Measurements from ENCODE around the gene LRTM2.

- TF ChIP-seq, protein P1, sequence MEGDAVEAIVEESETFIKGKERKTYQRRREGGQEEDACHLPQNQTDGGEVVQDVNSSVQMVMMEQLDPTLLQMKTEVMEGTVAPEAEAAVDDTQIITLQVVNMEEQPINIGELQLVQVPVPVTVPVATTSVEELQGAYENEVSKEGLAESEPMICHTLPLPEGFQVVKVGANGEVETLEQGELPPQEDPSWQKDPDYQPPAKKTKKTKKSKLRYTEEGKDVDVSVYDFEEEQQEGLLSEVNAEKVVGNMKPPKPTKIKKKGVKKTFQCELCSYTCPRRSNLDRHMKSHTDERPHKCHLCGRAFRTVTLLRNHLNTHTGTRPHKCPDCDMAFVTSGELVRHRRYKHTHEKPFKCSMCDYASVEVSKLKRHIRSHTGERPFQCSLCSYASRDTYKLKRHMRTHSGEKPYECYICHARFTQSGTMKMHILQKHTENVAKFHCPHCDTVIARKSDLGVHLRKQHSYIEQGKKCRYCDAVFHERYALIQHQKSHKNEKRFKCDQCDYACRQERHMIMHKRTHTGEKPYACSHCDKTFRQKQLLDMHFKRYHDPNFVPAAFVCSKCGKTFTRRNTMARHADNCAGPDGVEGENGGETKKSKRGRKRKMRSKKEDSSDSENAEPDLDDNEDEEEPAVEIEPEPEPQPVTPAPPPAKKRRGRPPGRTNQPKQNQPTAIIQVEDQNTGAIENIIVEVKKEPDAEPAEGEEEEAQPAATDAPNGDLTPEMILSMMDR (IDR thresholded peaks at IDR 0.05) = no peak
- TF ChIP-seq POLR2A (IDR thresholded peaks at IDR 0.05) = no peak
Observed at GRCh38 chr12:1827826-1828805, 7.8 kb downstream of the LRTM2 start.
